Gastroesophageal sphincter (tissue), 4 donors: ENCODE results near the gene KCNH4. TPM values are rescaled to one million over a fixed set of nuclear protein-coding genes. Genes with fewer than 3 reads are reported as not detected.
A peak's percentile ranks its signal among the peaks of the same experiment; 100 is the strongest.

Source experiments
- ATAC-seq: fragments of 150-250 bp; one replicate; pipeline ENCODE4 v1.9.1; 2016; ENCODE audit warnings: mild to moderate bottlenecking, moderate library complexity
- H3K27ac ChIP-seq, 4 donors: fragments of 200-600 bp; sonication (generic) in 3 of 4; 1 replicate in 3 of 4; 2 replicates in 1 of 4; pipeline ENCODE4 v1.5.1; 2016 to 2019
- H3K27me3 ChIP-seq: fragments of 200-600 bp; sonication (generic); one replicate; pipeline ENCODE4 v1.5.1; 2019
- H3K36me3 ChIP-seq, 2 donors: fragments of 200-600 bp; sonication (generic); one replicate each; pipeline ENCODE4 v1.5.1; 2019; ENCODE audit warnings: control low read depth in 1 of 2
- H3K4me1 ChIP-seq, 3 donors: fragments of 200-600 bp; sonication (generic); 1 replicate in 2 of 3; 2 replicates in 1 of 3; pipeline ENCODE4 v1.5.1; 2016 to 2019; ENCODE audit warnings: control low read depth in 2 of 3
- H3K4me3 ChIP-seq, 2 donors: fragments of 200-600 bp; sonication (generic); one replicate each; pipeline ENCODE4 v1.5.1; 2019; ENCODE audit warnings: mild to moderate bottlenecking in 1 of 2, moderate library complexity in 1 of 2
- H3K9me3 ChIP-seq, 3 donors: fragments of 200-600 bp; sonication (generic); one replicate each; pipeline ENCODE4 v1.5.1; 2017 to 2019; ENCODE audit warnings: control low read depth in 2 of 3
- EP300 ChIP-seq: sonication (generic); formaldehyde crosslinking; IDR thresholded peaks from one replicate; pipeline ENCODE4 v1.6.1; 2017; ENCODE audit warnings: antibody characterized with exemption, mild to moderate bottlenecking
- POLR2A ChIP-seq, 2 donors: fragments of 450-650 bp; IDR thresholded peaks; one replicate each; pipeline ENCODE4 v1.6.1; 2017; ENCODE audit warnings: antibody characterized with exemption in 2 of 2, mild to moderate bottlenecking in 2 of 2, moderate library complexity in 1 of 2
- POLR2AphosphoS5 ChIP-seq: sonication (generic); formaldehyde crosslinking; IDR thresholded peaks from one replicate; pipeline ENCODE4 v1.6.1; 2017; ENCODE audit warnings: antibody characterized with exemption
- WGBS, 2 donors: methylation state at CpG; one replicate each; pipeline ENCODE4 v1.1.5; 2018; ENCODE audit warnings: low coverage in 1 of 2; 5-methylcytosine and 5-hydroxymethylcytosine counted together
- total RNA-seq, 4 donors: library from RNA; depleted of rRNA; stranded (reverse); fragments of >200 nt; gene quantifications; one replicate each; pipeline ENCODE4 v1.1.0, GENCODE V29; 2016
- TF ChIP-seq, protein P1 (sequence below), 4 experiments: fragments of 200-600 bp in 2 of 4; fragments of 450-650 bp in 2 of 4; sonication (generic) in 1 of 4; IDR thresholded peaks; one replicate each; pipeline ENCODE4 v1.5.1; 2017 to 2019; ENCODE audit warnings: antibody characterized with exemption in 4 of 4, mild to moderate bottlenecking in 2 of 4, moderate library complexity in 2 of 4

Gene KCNH4
- total RNA-seq, 4 donors from 2014 or later: 0.16 to 0.27 (median 0.17) TPM; not detected in 1

DNA sequence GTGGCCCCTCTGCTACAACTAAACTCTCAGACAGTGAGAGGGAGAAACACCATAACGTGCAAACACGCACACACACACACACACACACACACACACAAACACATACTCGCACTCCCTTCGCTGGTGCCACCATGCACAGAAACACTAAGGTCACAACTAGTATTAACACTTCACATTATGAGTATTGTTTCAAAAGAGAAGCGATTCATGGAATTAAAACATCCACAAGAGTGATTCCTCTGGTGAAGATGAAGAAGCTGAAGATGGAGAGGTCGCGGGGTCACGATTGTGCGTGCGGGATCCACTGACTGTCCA lies 20.5 kb upstream of the KCNH4 start:
- Histone ChIP-seq H3K27ac (no peak overlapping the region), H3K27me3 (no peaks in the 10 kb centered on the region), H3K9me3 (no peaks in the 10 kb centered on the region), H3K36me3 (peaks cover 0 to 78% of the 10 kb centered on the region in 2 donors), H3K4me1 (no peaks in the 10 kb centered on the region), H3K4me3 (no peak overlapping the region)
- WGBS, 2 donors: 82 to 87% methylated on average over 5 to 9 of the region's 10 CpGs
- ATAC-seq: no peak
- TF ChIP-seq EP300 (no peak), POLR2A (IDR thresholded peaks at IDR 0.05) (no peak), POLR2AphosphoS5 (no peak)
- TF ChIP-seq, protein P1, sequence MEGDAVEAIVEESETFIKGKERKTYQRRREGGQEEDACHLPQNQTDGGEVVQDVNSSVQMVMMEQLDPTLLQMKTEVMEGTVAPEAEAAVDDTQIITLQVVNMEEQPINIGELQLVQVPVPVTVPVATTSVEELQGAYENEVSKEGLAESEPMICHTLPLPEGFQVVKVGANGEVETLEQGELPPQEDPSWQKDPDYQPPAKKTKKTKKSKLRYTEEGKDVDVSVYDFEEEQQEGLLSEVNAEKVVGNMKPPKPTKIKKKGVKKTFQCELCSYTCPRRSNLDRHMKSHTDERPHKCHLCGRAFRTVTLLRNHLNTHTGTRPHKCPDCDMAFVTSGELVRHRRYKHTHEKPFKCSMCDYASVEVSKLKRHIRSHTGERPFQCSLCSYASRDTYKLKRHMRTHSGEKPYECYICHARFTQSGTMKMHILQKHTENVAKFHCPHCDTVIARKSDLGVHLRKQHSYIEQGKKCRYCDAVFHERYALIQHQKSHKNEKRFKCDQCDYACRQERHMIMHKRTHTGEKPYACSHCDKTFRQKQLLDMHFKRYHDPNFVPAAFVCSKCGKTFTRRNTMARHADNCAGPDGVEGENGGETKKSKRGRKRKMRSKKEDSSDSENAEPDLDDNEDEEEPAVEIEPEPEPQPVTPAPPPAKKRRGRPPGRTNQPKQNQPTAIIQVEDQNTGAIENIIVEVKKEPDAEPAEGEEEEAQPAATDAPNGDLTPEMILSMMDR (IDR thresholded peaks at IDR 0.05): no peak

- TF ChIP-seq, protein P1 (IDR thresholded peaks at IDR 0.05): no peak
- TF ChIP-seq EP300 (no peak), POLR2A (IDR thresholded peaks at IDR 0.05) (no peak), POLR2AphosphoS5 (no peak)
- H3K27ac ChIP-seq: no peak overlapping the region
- WGBS, 2 donors: 40 to 76% methylated on average over 6 to 13 of the region's 14 CpGs
- no peak overlapping the region for H3K4me3 ChIP-seq
- ATAC-seq: peak; percentile 36
- peaks cover 0 to 73% of the 10 kb centered on the region in 2 donors for H3K36me3 ChIP-seq
- no peaks in the 10 kb centered on the region for H3K27me3 ChIP-seq
- no peaks in the 10 kb centered on the region for H3K4me1 ChIP-seq
- H3K9me3 ChIP-seq: no peaks in the 10 kb centered on the region
Observed at GRCh38 chr17:42200706-42201457, 19.9 kb upstream of the KCNH4 start.

DNA sequence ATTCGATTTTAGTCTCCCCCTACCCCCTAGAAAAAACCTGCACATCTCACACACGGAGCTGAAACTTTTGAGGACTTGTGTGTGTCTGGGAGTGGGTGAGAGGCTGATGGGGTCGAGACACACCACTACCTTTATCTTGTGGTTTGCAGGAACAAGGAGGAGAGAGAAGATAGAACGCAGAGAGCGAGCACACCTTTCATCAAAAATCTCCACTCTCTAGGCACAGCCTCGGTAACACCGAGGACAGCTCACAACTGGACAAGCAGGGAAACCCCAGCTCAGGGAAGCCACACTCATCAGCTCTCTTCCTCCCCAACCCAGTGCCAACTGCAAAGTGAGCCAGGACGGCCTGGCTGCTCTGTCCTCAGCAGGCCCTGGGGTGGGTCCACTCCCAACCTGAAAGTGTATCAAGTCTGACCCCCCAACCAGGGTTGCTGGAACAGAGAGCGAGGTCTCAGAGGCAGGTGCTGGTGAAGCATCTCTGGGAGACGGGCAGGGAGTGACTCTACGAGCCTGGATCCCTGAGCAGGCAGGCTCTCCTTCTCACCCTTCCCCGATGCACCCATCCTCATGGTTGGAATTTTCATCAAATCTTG lies 18.6 kb upstream of the KCNH4 start:
- no peaks in the 10 kb centered on the region for H3K27me3 ChIP-seq
- peak overlapping the region in 1 of 4 donors; percentile 31 for H3K27ac ChIP-seq
- no peaks in the 10 kb centered on the region for H3K9me3 ChIP-seq
- ATAC-seq: no peak
- TF ChIP-seq POLR2AphosphoS5: no peak
- TF ChIP-seq, protein P1 (IDR thresholded peaks at IDR 0.05): no peak
- H3K36me3 ChIP-seq: peaks cover 0 to 59% of the 10 kb centered on the region in 2 donors
- no peak overlapping the region for H3K4me3 ChIP-seq
- H3K4me1 ChIP-seq: peaks cover 0 to 4% (median 3%) of the 10 kb centered on the region in 3 donors
- WGBS, 2 donors: 64 to 80% methylated on average over 4 to 7 of the region's 12 CpGs

DNA sequence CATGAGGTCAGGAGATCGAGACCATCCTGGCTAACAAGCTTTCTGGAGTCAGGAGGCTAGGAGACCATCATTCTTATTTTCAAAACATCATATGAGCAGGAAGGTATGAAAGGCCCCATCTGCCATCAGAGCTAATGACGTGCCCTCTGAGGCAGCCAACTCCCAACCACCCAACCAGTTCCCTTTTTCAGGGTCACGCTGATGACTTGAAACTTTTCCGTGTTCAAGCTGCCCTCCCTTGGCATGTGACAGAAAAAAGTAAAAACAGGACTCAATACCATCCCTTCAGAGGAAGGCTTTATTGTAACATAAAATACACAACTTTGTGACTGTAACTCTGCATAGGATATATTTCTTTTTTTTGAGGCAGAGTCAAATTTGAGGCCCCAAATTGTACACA lies 18.0 kb upstream of the KCNH4 start:
- TF ChIP-seq, protein P1 (IDR thresholded peaks at IDR 0.05): no peak
- TF ChIP-seq POLR2A (IDR thresholded peaks at IDR 0.05): no peak
- no peak for TF ChIP-seq EP300
- TF ChIP-seq POLR2AphosphoS5: no peak
- no peak for ATAC-seq
- H3K9me3 ChIP-seq: no peaks in the 10 kb centered on the region
- H3K27me3 ChIP-seq: no peaks in the 10 kb centered on the region
- peaks cover 0 to 53% of the 10 kb centered on the region in 2 donors for H3K36me3 ChIP-seq
- peak overlapping the region in 2 of 4 donors; percentile 25 to 31 for H3K27ac ChIP-seq
- H3K4me1 ChIP-seq: peaks cover 0 to 10% (median 3%) of the 10 kb centered on the region in 3 donors
- no peak overlapping the region for H3K4me3 ChIP-seq
- WGBS, 2 donors: 59 to 67% methylated on average over 3 to 4 of the region's 4 CpGs
